H1 (cell line): ENCODE data around the gene FLNC. TPM values are rescaled to one million over a fixed set of nuclear protein-coding genes. Genes with fewer than 3 reads are reported as not detected.

Source experiments
- CTCF ChIA-PET: fragments of 300-600 bp; sonication (Branson Sonifier 250); formaldehyde crosslinking; loops from one replicate; lab custom pipeline; 2021; ENCODE audit not compliant: partially characterized antibody; lab: Charles Lee
- POLR2A ChIA-PET: fragments of 300-600 bp; sonication (Branson Sonifier 250); formaldehyde crosslinking; loops from one replicate; lab custom pipeline; 2021; ENCODE audit warnings: inconsistent platforms; ENCODE audit not compliant: partially characterized antibody; lab: Charles Lee
- DNase-seq, 2 experiments: peaks; one replicate each; pipeline versions ENCODE4 v3.0.0 to v3.0.0-alpha.2; 2010 to 2022; ENCODE audit warnings: low spot score in 2 of 2, low read depth in 1 of 2, mixed read lengths in 1 of 2
- FAIRE-seq: peaks from 2 replicates; lab custom pipeline; 2011; peaks lifted over from hg19 to GRCh38; lab: Jason Lieb, UNC
- H2AFZ ChIP-seq: 2 replicates; pipeline ENCODE4 v1.8.1; 2012; ENCODE audit warnings: low read length, inconsistent platforms
- H2AK5ac ChIP-seq: 2 replicates; pipeline ENCODE4 v1.6.1; 2013; ENCODE audit warnings: low read depth, low read length
- H2BK120ac ChIP-seq: replicated peaks from 2 replicates; pipeline ENCODE3; 2013; ENCODE audit warnings: low read depth, low read length, inconsistent platforms
- H2BK12ac ChIP-seq: 2 replicates; pipeline ENCODE4 v1.6.1; 2013; ENCODE audit warnings: low read depth, low read length
- H2BK15ac ChIP-seq: 2 replicates; pipeline ENCODE4 v1.6.1; 2013; ENCODE audit warnings: low read length
- H2BK20ac ChIP-seq: 2 replicates; pipeline ENCODE4 v1.6.1; 2013; ENCODE audit warnings: low read length
- H2BK5ac ChIP-seq: 2 replicates; pipeline ENCODE4 v1.6.1; 2013; ENCODE audit warnings: low read depth, low read length
- H3K14ac ChIP-seq: 2 replicates; pipeline ENCODE4 v1.6.1; 2013; ENCODE audit warnings: inconsistent platforms; ENCODE audit not compliant: insufficient read length
- H3K18ac ChIP-seq: 2 replicates; pipeline ENCODE4 v1.6.1; 2013; ENCODE audit warnings: low read length; ENCODE audit errors: extremely low read depth
- H3K23ac ChIP-seq: 2 replicates; pipeline ENCODE4 v1.6.1; 2013; ENCODE audit warnings: inconsistent platforms; ENCODE audit not compliant: insufficient read length
- H3K23me2 ChIP-seq: 2 replicates; pipeline ENCODE4 v1.6.1; 2013; ENCODE audit warnings: low read depth, low read length
- H3K27ac ChIP-seq: 2 replicates; pipeline ENCODE4 v1.6.1; 2011; ENCODE audit warnings: low read depth, low read length, inconsistent platforms
- H3K27me3 ChIP-seq, 4 experiments: replicated peaks in 1 of 4; 1 replicate in 1 of 4; 2 replicates in 3 of 4; pipeline versions ENCODE4 v1.6.1 to v1.8.1; 2011 to 2013; ENCODE audit warnings: low read length in 3 of 4, mild to moderate bottlenecking in 3 of 4, inconsistent platforms in 2 of 4, mixed read lengths in 2 of 4, moderate library complexity in 1 of 4; ENCODE audit not compliant: control insufficient read depth in 3 of 4, insufficient read depth in 3 of 4; ENCODE audit errors: extremely low read depth in 1 of 4
- H3K36me3 ChIP-seq, 4 experiments: 2 replicates each; pipeline versions ENCODE4 v1.6.1 to v1.8.1; 2011 to 2013; ENCODE audit warnings: mild to moderate bottlenecking in 4 of 4, low read length in 3 of 4, moderate library complexity in 2 of 4, control low read depth in 1 of 4, inconsistent platforms in 1 of 4; ENCODE audit not compliant: insufficient read depth in 4 of 4, control insufficient read depth in 2 of 4
- H3K4ac ChIP-seq: replicated peaks from 2 replicates; pipeline ENCODE3; 2013; ENCODE audit warnings: low read length, low read depth, mixed read lengths, inconsistent platforms; ENCODE audit not compliant: insufficient read length
- H3K4me1 ChIP-seq, 4 experiments: replicated peaks in 1 of 4; 1 replicate in 1 of 4; 2 replicates in 3 of 4; pipeline versions ENCODE4 v1.6.1 to v1.8.1; 2011 to 2013; ENCODE audit warnings: low read length in 3 of 4, inconsistent platforms in 2 of 4, mixed read lengths in 1 of 4; ENCODE audit not compliant: insufficient read depth in 4 of 4, control insufficient read depth in 3 of 4
- H3K4me2 ChIP-seq, 2 experiments: 2 replicates each; pipeline versions ENCODE4 v1.6.1 to v1.8.1; 2011 to 2013; ENCODE audit warnings: low read depth in 2 of 2, low read length in 2 of 2, control low read depth in 1 of 2, inconsistent platforms in 1 of 2, mild to moderate bottlenecking in 1 of 2; ENCODE audit not compliant: insufficient read depth in 1 of 2
- H3K4me3 ChIP-seq, 4 experiments: fragments of 200-600, 300-600 bp in 1 of 4; sonication (generic), shearing (Covaris generic), sonication (Bioruptor Twin) in 1 of 4; 2 replicates each; pipeline versions ENCODE4 v1.5.1 to v1.8.1; 2011 to 2016; ENCODE audit warnings: low read length in 4 of 4, low read depth in 3 of 4, control low read depth in 2 of 4, inconsistent platforms in 2 of 4, mild to moderate bottlenecking in 2 of 4, mixed read lengths in 1 of 4, moderate library complexity in 1 of 4; ENCODE audit not compliant: insufficient read depth in 2 of 4; ENCODE audit errors: extremely low read depth in 1 of 4
- H3K56ac ChIP-seq: replicated peaks from 2 replicates; pipeline ENCODE3; 2013; ENCODE audit warnings: low read depth, mild to moderate bottlenecking, mixed read lengths, low read length, inconsistent platforms; ENCODE audit not compliant: insufficient read length
- H3K79me1 ChIP-seq: 2 replicates; pipeline ENCODE4 v1.6.1; 2013; ENCODE audit warnings: low read depth, low read length, control low read depth
- H3K79me2 ChIP-seq, 2 experiments: 2 replicates each; pipeline versions ENCODE4 v1.6.1 to v1.8.1; 2012 to 2013; ENCODE audit warnings: low read length in 2 of 2, mild to moderate bottlenecking in 2 of 2, inconsistent platforms in 1 of 2; ENCODE audit not compliant: insufficient read depth in 2 of 2, control insufficient read depth in 1 of 2
- H3K9ac ChIP-seq, 4 experiments: replicated peaks in 1 of 4; 1 replicate in 1 of 4; 2 replicates in 3 of 4; pipeline versions ENCODE4 v1.6.1 to v1.8.1; 2011 to 2013; ENCODE audit warnings: low read depth in 3 of 4, low read length in 3 of 4, control low read depth in 2 of 4, mild to moderate bottlenecking in 2 of 4, moderate library complexity in 2 of 4, inconsistent platforms in 1 of 4; ENCODE audit errors: extremely low read depth in 1 of 4
- H3K9me3 ChIP-seq, 2 experiments: 2 replicates each; pipeline versions ENCODE4 v1.6.1 to v1.8.1; 2012 to 2013; ENCODE audit warnings: mild to moderate bottlenecking in 2 of 2, moderate library complexity in 2 of 2, control low read depth in 1 of 2, inconsistent platforms in 1 of 2, low read depth in 1 of 2, low read length in 1 of 2, mixed read lengths in 1 of 2; ENCODE audit not compliant: insufficient read depth in 2 of 2
- H4K20me1 ChIP-seq, 2 experiments: replicated peaks in 1 of 2; 2 replicates each; pipeline versions ENCODE3 to v1.8.1; 2011 to 2013; ENCODE audit warnings: inconsistent platforms in 2 of 2, low read length in 2 of 2, mild to moderate bottlenecking in 1 of 2; ENCODE audit not compliant: insufficient read depth in 2 of 2, control insufficient read depth in 1 of 2
- H4K5ac ChIP-seq: 2 replicates; pipeline ENCODE4 v1.6.1; 2013; ENCODE audit warnings: low read length, low read depth, mixed read lengths, inconsistent platforms; ENCODE audit not compliant: insufficient read length
- H4K8ac ChIP-seq: 2 replicates; pipeline ENCODE4 v1.8.0; 2013; ENCODE audit warnings: mild to moderate bottlenecking, moderate library complexity, low read length, inconsistent platforms; ENCODE audit not compliant: insufficient read depth; ENCODE audit errors: extremely low read depth
- H4K91ac ChIP-seq: replicated peaks from 2 replicates; pipeline ENCODE3; 2013; ENCODE audit warnings: low read length, mixed read lengths, inconsistent platforms; ENCODE audit not compliant: insufficient read length
- ATF3 ChIP-seq: IDR thresholded peaks from 2 replicates; pipeline ENCODE4 v1.6.1; 2011; ENCODE audit warnings: low read depth, mild to moderate bottlenecking, low read length; ENCODE audit not compliant: insufficient read depth
- BRCA1 ChIP-seq: IDR thresholded peaks from 2 replicates; pipeline ENCODE4 v1.6.1; 2012; ENCODE audit warnings: low read depth, low read length, improper control_type of control experiment
- CHD1 ChIP-seq: IDR thresholded peaks from 2 replicates; pipeline ENCODE4 v1.6.1; 2012; ENCODE audit warnings: low read depth, low read length, improper control_type of control experiment
- EGR1 ChIP-seq: IDR thresholded peaks from 2 replicates; pipeline ENCODE4 v1.6.1; 2011; ENCODE audit warnings: low read depth, low read length, borderline replicate concordance
- KDM5A ChIP-seq: fragments of 200-600 bp; IDR thresholded peaks from 2 replicates; pipeline ENCODE4 v1.7.1; 2012; ENCODE audit warnings: mild to moderate bottlenecking, low read length, inconsistent platforms, mixed read lengths
- POLR2AphosphoS5 ChIP-seq: IDR thresholded peaks from 2 replicates; pipeline ENCODE4 v1.6.1; 2011; ENCODE audit warnings: low read depth, low read length
- RBBP5 ChIP-seq: IDR thresholded peaks from 2 replicates; pipeline ENCODE4 v1.7.1; 2012; ENCODE audit warnings: low read depth, mild to moderate bottlenecking, inconsistent platforms, low read length, moderate library complexity, borderline replicate concordance
- SP2 ChIP-seq: IDR thresholded peaks from 2 replicates; pipeline ENCODE4 v1.6.1; 2012; ENCODE audit warnings: mild to moderate bottlenecking, low read length, inconsistent platforms
- SUZ12 ChIP-seq: fragments of 200-600 bp; sonication (generic); IDR thresholded peaks from 2 replicates; pipeline ENCODE4 v1.6.1; 2012; ENCODE audit warnings: mild to moderate bottlenecking, inconsistent platforms, low read length, moderate library complexity, mixed read lengths
- ZNF274 ChIP-seq: IDR thresholded peaks from 2 replicates; pipeline ENCODE4 v1.7.0; 2012; ENCODE audit warnings: low read length, borderline replicate concordance; ENCODE audit errors: extremely low read depth
- WGBS, 2 experiments: shearing (Covaris generic) in 1 of 2; methylation state at CpG; one replicate each; pipeline versions ENCODE4 v1.1.6 to v1.1.7; 2013 to 2015; ENCODE audit warnings: low lambda C conversion rate in 2 of 2, mixed read lengths in 2 of 2, inconsistent platforms in 1 of 2, low coverage in 1 of 2, missing lambda C conversion rate in 1 of 2; ENCODE audit not compliant: insufficient replicate concordance in 2 of 2, insufficient coverage in 1 of 2, insufficient read length in 1 of 2; ENCODE audit errors: extremely low coverage in 1 of 2, missing lambda C conversion rate in 1 of 2; 5-methylcytosine and 5-hydroxymethylcytosine counted together
- polyA plus RNA-seq, 7 experiments: library from polyadenylated mRNA; depleted of rRNA in 3 of 7; stranded (reverse) in 5 of 7; unstranded in 2 of 7; fragments of >200 nt in 5 of 7; fragments of 200-250 nt in 2 of 7; gene quantifications; 1 replicate in 5 of 7; 2 replicates in 1 of 7; 4 replicates in 1 of 7; pipeline versions ENCODE4 v1.2.1 to v1.2.3, GENCODE V29; 2011 to 2013; ENCODE audit warnings: missing spikeins in 2 of 7, mixed read lengths in 2 of 7
- total RNA-seq: library from RNA; stranded (reverse); fragmentation: NEBNext Ultra II Directional; extraction: Animal tissue kit (Norgen Biotek cat#: 25700); gene quantifications from 2 replicates; pipeline ENCODE4 v1.2.1, GENCODE V29; 2021

Gene FLNC
- total and polyA plus RNA-seq, 2 of the 8 experiments (the other 6 are each of a cell fraction or from before 2014, with no cell fraction given): 1.9 to 10.7 TPM

- WGBS, 2 experiments: 29% methylated on average over 29 of the region's 67 CpGs; no CpG with 5 or more reads in 1 of the 2 experiments
- H2BK20ac ChIP-seq: no peak overlapping the region
- peak overlapping the region; percentile 78 for H3K18ac ChIP-seq
- FAIRE-seq: no peak
- H2BK15ac ChIP-seq: 0 out of 2 replicates have a peak overlapping the region, but pooled peaks have one; percentile 81
- no peak overlapping the region for H3K27ac ChIP-seq
- no peak overlapping the region for H4K5ac ChIP-seq
- peaks cover 0 to 19% (median 13%) of the 10 kb centered on the region in 4 experiments; a peak in 5 of 7 replicates for H3K4me1 ChIP-seq
- H2BK120ac ChIP-seq: no peak overlapping the region
- H2BK12ac ChIP-seq: peak overlapping the region; percentile 5; the same call in 1 of the 2 replicates
- peak overlapping the region in 1 of 4 experiments; percentile 34; a peak in 1 of 7 replicates for H3K9ac ChIP-seq
- CTCF ChIA-PET: interaction anchor here (0.7 to 2.0 kb wide), 5 partner anchors 9 to 69 kb away, joined by 3 to 8 read pairs (median 4); no protein-coding TSS in a partner anchor
- no peak overlapping the region for H4K91ac ChIP-seq
- POLR2A ChIA-PET: interaction anchor here (0.9 to 1.1 kb wide), 2 partner anchors 20 to 22 kb away, joined by 3 to 4 read pairs; partner anchors contain the start of gene KCP
- H3K4me2 ChIP-seq: peak overlapping the region; percentile 30 to 83
- peak overlapping the region; percentile 21 for H3K4ac ChIP-seq
- H3K4me3 ChIP-seq: peak overlapping the region; percentile 28 to 66 (median 40)
- no peak overlapping the region for H3K14ac ChIP-seq
- peak overlapping the region; percentile 7; the same call in 1 of the 2 replicates for H2AFZ ChIP-seq
- H3K27me3 ChIP-seq: peaks cover 0 to 7% (median 4%) of the 10 kb centered on the region in 4 experiments; a peak in 4 of 7 replicates
- H4K20me1 ChIP-seq: peaks cover 0 to 13% of the 10 kb centered on the region in 2 experiments
- H3K79me2 ChIP-seq: no peaks in the 10 kb centered on the region
- H3K23ac ChIP-seq: no peak overlapping the region
- H2BK5ac ChIP-seq: no peak overlapping the region
- H3K9me3 ChIP-seq: no peaks in the 10 kb centered on the region
- no peak overlapping the region for H3K56ac ChIP-seq
- peaks cover 20% of the 10 kb centered on the region; the same call in 1 of the 2 replicates for H3K23me2 ChIP-seq
- peak in 1 of 2 experiments; percentile 64 for DNase-seq
- peak overlapping the region; percentile 15; the same call in 1 of the 2 replicates for H2AK5ac ChIP-seq
- H4K8ac ChIP-seq: peak overlapping the region; percentile 84
- H3K36me3 ChIP-seq: no peaks in the 10 kb centered on the region
- 0 out of 2 replicates have a peak, but pooled peaks cover 7% of the 10 kb centered on the region for H3K79me1 ChIP-seq
- no peak for TF ChIP-seq KDM5A
- no peak for TF ChIP-seq ATF3
- no peak for TF ChIP-seq CHD1
- TF ChIP-seq SUZ12: 0 out of 2 replicates have a peak, but pooled peaks have one; percentile 37
- no peak for TF ChIP-seq EGR1
- TF ChIP-seq POLR2AphosphoS5: no peak
- no peak for TF ChIP-seq ZNF274
- TF ChIP-seq SP2: no peak
- TF ChIP-seq RBBP5: peak; percentile 70; the same call in 1 of the 2 replicates
- TF ChIP-seq BRCA1: no peak
Observed at GRCh38 chr7:128890306-128891109, 60.3 kb downstream of the FLNC start.
